IMR-90 (cell line): ENCODE results near the gene S1PR3. TPM values are rescaled to one million over a fixed set of nuclear protein-coding genes. Genes with fewer than 3 reads are reported as not detected.

Source experiments
- ATAC-seq: fragments of 200-7000 bp; cut with Tn5 transposase; 2 replicates; pipeline ENCODE4 v1.9.1; 2020; ENCODE audit warnings: low read depth, mild to moderate bottlenecking, moderate library complexity
- BruUV-seq: library from RNA; stranded (reverse); fragments of 400-500 nt; replicated peaks from 2 replicates; lab custom pipeline; 2021; lab: Mats Ljungman, UMichigan
- CTCF ChIA-PET: fragments of 300-600 bp; formaldehyde crosslinking; extraction: SDS; loops from one replicate; lab custom pipeline; 2021; ENCODE audit warnings: antibody characterized with exemption; lab: Yijun Ruan, JAX
- POLR2A ChIA-PET: fragments of 300-600 bp; sonication (Branson Sonifier 250); formaldehyde crosslinking; loops from one replicate; lab custom pipeline; 2022; ENCODE audit warnings: antibody characterized with exemption; ENCODE audit not compliant: unreplicated experiment; lab: Charles Lee
- DNase-seq: peaks from one replicate; pipeline ENCODE4 v3.0.0; 2013
- H2AFZ ChIP-seq: replicated peaks from 2 replicates; pipeline ENCODE3; 2013; ENCODE audit warnings: low read length, mild to moderate bottlenecking; ENCODE audit not compliant: poor library complexity
- H2AK5ac ChIP-seq: 2 replicates; pipeline ENCODE4 v1.6.1; 2013; ENCODE audit warnings: low read depth, low read length, inconsistent platforms
- H2AK9ac ChIP-seq: replicated peaks from 2 replicates; pipeline ENCODE3; 2013; ENCODE audit warnings: mild to moderate bottlenecking, low read depth, low read length, moderate library complexity; ENCODE audit not compliant: poor library complexity
- H2BK120ac ChIP-seq: 2 replicates; pipeline ENCODE4 v1.6.1; 2013; ENCODE audit warnings: low read depth, low read length, inconsistent platforms
- H2BK15ac ChIP-seq: 3 replicates; pipeline ENCODE4 v1.6.1; 2013; ENCODE audit warnings: low read depth, low read length, inconsistent platforms
- H2BK20ac ChIP-seq: 2 replicates; pipeline ENCODE4 v1.6.1; 2013; ENCODE audit warnings: low read depth, mild to moderate bottlenecking, inconsistent platforms, low read length, moderate library complexity
- H2BK5ac ChIP-seq: 2 replicates; pipeline ENCODE4 v1.6.1; 2013; ENCODE audit warnings: mild to moderate bottlenecking, low read depth, low read length, inconsistent platforms; ENCODE audit not compliant: poor library complexity, severe bottlenecking
- H3K14ac ChIP-seq: replicated peaks from 2 replicates; pipeline ENCODE4 v1.6.1; 2013; ENCODE audit warnings: low read depth, low read length, inconsistent platforms
- H3K18ac ChIP-seq: 2 replicates; pipeline ENCODE4 v1.6.1; 2013; ENCODE audit warnings: low read depth, low read length, control low read depth
- H3K23ac ChIP-seq: 2 replicates; pipeline ENCODE4 v1.6.1; 2013; ENCODE audit warnings: low read depth, low read length, inconsistent platforms
- H3K27ac ChIP-seq: 2 replicates; pipeline ENCODE4 v1.5.1; 2013; ENCODE audit warnings: mild to moderate bottlenecking, control low read depth, low read length; ENCODE audit not compliant: insufficient read depth
- H3K27me3 ChIP-seq: 2 replicates; pipeline ENCODE4 v1.6.1; 2013; ENCODE audit warnings: low read length; ENCODE audit not compliant: control insufficient read depth, insufficient read depth
- H3K36me3 ChIP-seq: 2 replicates; pipeline ENCODE4 v1.6.1; 2013; ENCODE audit warnings: low read length, mixed read lengths; ENCODE audit not compliant: control insufficient read depth, insufficient read depth
- H3K4ac ChIP-seq: 2 replicates; pipeline ENCODE4 v1.6.1; 2013; ENCODE audit warnings: low read depth, low read length, inconsistent platforms
- H3K4me1 ChIP-seq: 2 replicates; pipeline ENCODE4 v1.6.1; 2013; ENCODE audit warnings: low read length, mixed read lengths; ENCODE audit not compliant: control insufficient read depth, insufficient read depth
- H3K4me2 ChIP-seq: 2 replicates; pipeline ENCODE4 v1.6.1; 2013; ENCODE audit warnings: low read depth, mild to moderate bottlenecking, control low read depth, low read length, moderate library complexity
- H3K4me3 ChIP-seq: 2 replicates; pipeline ENCODE4 v1.5.1; 2013; ENCODE audit warnings: low read depth, mild to moderate bottlenecking, control low read depth, low read length, moderate library complexity; ENCODE audit not compliant: insufficient read depth
- H3K56ac ChIP-seq: 2 replicates; pipeline ENCODE4 v1.6.1; 2013; ENCODE audit warnings: low read length, inconsistent platforms; ENCODE audit not compliant: insufficient read depth; ENCODE audit errors: extremely low read depth
- H3K79me1 ChIP-seq, 2 experiments: 2 replicates each; pipeline ENCODE4 v1.6.1; 2013; ENCODE audit warnings: low read length in 2 of 2, inconsistent platforms in 1 of 2, low read depth in 1 of 2
- H3K9ac ChIP-seq: 2 replicates; pipeline ENCODE4 v1.6.1; 2013; ENCODE audit warnings: low read depth, low read length, control low read depth
- H3K9me1 ChIP-seq: 2 replicates; pipeline ENCODE4 v1.6.1; 2013; ENCODE audit warnings: low read length, inconsistent platforms; ENCODE audit not compliant: insufficient read depth
- H3K9me3 ChIP-seq: 2 replicates; pipeline ENCODE4 v1.6.1; 2013; ENCODE audit warnings: low read length; ENCODE audit not compliant: control insufficient read depth, insufficient read depth
- H4K20me1 ChIP-seq: 2 replicates; pipeline ENCODE4 v1.6.1; 2013; ENCODE audit warnings: low read length, inconsistent platforms; ENCODE audit not compliant: insufficient read depth
- H4K5ac ChIP-seq: 2 replicates; pipeline ENCODE4 v1.6.1; 2013; ENCODE audit warnings: mild to moderate bottlenecking, low read depth, low read length, control low read depth
- H4K8ac ChIP-seq, 2 experiments: 2 replicates each; pipeline ENCODE4 v1.6.1; 2013; ENCODE audit warnings: low read depth in 2 of 2, low read length in 2 of 2, control low read depth in 1 of 2, inconsistent platforms in 1 of 2
- H4K91ac ChIP-seq: 2 replicates; pipeline ENCODE4 v1.6.1; 2013; ENCODE audit warnings: low read depth, low read length, inconsistent platforms; ENCODE audit not compliant: insufficient read depth
- MAFK ChIP-seq: IDR thresholded peaks from 2 replicates; pipeline ENCODE4 v1.6.1; 2012; ENCODE audit warnings: low read depth, low read length, improper control_type of control experiment
- NFE2L2 ChIP-seq: fragments of 150-350 bp; IDR thresholded peaks from 2 replicates; pipeline ENCODE4 v1.6.1; 2016; ENCODE audit warnings: low read depth, mild to moderate bottlenecking, low read length
- SMC3 ChIP-seq: fragments of 150-350 bp; IDR thresholded peaks from 2 replicates; pipeline ENCODE4 v1.6.1; 2016; ENCODE audit warnings: low read depth, mild to moderate bottlenecking, antibody characterized with exemption, low read length, moderate library complexity
- WGBS, 2 experiments: methylation state at CpG; one replicate each; pipeline versions ENCODE4 v1.1.5 to v1.1.7; 2013; ENCODE audit warnings: missing lambda C conversion rate in 2 of 2; ENCODE audit not compliant: insufficient read length in 1 of 2; ENCODE audit errors: extremely low coverage in 2 of 2; 5-methylcytosine and 5-hydroxymethylcytosine counted together
- dilution Hi-C: fragments of 300-500 bp; cut with HindIII; formaldehyde crosslinking; loops from one replicate; pipeline ENCODE4 v1.14.3; 2018; ENCODE audit warnings: low sequenced_read_pairs; ENCODE audit not compliant: unreplicated experiment
- in situ Hi-C: fragments of 300-500 bp; cut with MboI; formaldehyde crosslinking; loops from 3 replicates; pipeline ENCODE4 v1.14.3; 2019; ENCODE audit warnings: low sequenced_read_pairs, inconsistent platforms, mixed read lengths
- intact Hi-C: fragments of 100-400 bp; cut with micrococcal nuclease; formaldehyde crosslinking; loops from 2 replicates; pipeline ENCODE4 v1.10.0; 2022
- polyA plus RNA-seq, 3 experiments: library from polyadenylated mRNA; depleted of rRNA; stranded (reverse); fragments of >200 nt; gene quantifications; 2 replicates each; pipeline ENCODE4 v1.2.3, GENCODE V29; 2012; ENCODE audit warnings: low replicate concordance in 1 of 3
- total RNA-seq: library from RNA; depleted of rRNA; stranded (reverse); fragments of >200 nt; gene quantifications from 2 replicates; pipeline ENCODE4 v1.2.3, GENCODE V29; 2012

S1PR3 gene
- total and polyA plus RNA-seq, 2 of the 4 experiments (the other 2 are of a cell fraction) = 28.4 to 28.7 TPM

DNA sequence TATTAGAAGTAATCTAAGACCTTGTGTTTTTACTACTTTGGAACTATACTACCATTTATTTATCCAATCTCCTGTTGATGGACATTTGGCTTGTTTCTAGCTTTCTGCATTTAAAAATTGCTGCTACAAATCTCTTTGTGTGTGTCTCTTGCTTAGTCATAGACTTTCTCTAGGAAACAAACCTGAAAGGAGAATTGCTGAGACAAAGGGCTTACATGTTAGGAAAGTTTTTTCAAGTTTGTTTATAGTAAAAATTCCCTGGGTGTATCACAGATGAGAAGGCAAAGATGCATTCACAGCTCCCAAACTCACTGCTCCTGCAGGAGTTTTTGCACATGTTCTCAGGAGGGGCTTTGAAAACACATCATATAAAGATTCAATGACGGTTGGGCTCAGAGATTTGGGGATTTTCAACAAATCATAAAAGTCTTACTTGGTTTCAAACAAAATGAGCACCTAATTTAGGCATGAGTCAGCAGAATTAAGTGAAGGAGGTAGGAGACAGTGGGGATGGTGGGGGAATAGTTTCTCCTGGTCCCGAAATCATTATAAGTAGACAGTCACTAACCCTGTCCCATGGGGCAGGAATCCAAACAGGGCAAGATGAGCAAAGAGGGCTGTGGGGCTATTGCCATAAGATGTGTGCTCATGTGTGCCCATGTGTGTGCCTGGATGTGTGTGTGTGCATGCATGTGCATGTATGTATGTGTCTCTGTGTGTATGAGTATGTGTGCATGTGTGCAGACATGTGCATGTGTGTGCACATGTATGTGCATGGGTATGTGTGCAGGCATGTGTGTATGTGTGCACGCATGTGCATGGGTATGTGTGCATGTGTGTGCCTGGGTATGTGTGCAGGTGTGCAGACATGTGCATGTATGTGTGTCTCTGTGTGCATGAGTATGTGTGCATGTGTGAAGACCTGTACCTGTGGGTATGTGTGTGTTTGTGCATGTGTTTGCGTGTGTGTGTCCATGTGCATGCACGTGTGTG lies 43.4 kb upstream of the S1PR3 start:
- no peak overlapping the region; the same call in 1 of the 2 replicates for H4K91ac ChIP-seq
- no peak overlapping the region for H3K4me3 ChIP-seq
- 43% methylated on average over 1 of the region's 5 CpGs; no CpG with 5 or more reads in 1 of the 2 experiments for WGBS, 2 experiments
- no peak overlapping the region for H2BK120ac ChIP-seq
- BruUV-seq = no TSS peak
- peak overlapping the region; percentile 9; the same call in 1 of the 2 replicates for H3K4ac ChIP-seq
- in situ Hi-C loops = no loop called here
- H3K14ac ChIP-seq = 0 out of 2 replicates have a peak overlapping the region, but pooled peaks have one; percentile 7
- no peak overlapping the region for H2BK20ac ChIP-seq
- CTCF ChIA-PET = no interaction called here
- peak overlapping the region; percentile 59 for H2AFZ ChIP-seq
- peaks cover 20% of the 10 kb centered on the region for H3K4me1 ChIP-seq
- no peak overlapping the region for H3K9ac ChIP-seq
- intact Hi-C loops = no loop called here
- no peaks in the 10 kb centered on the region for H3K79me1 ChIP-seq
- no peak overlapping the region; the same call in 1 of the 2 replicates for H4K5ac ChIP-seq
- no peak overlapping the region for H3K18ac ChIP-seq
- H4K20me1 ChIP-seq = no peaks in the 10 kb centered on the region; the same call in 1 of the 2 replicates
- H3K9me3 ChIP-seq = no peaks in the 10 kb centered on the region
- H4K8ac ChIP-seq = no peak overlapping the region
- no peak overlapping the region for H2BK5ac ChIP-seq
- no peak overlapping the region for H3K27ac ChIP-seq
- no peak overlapping the region; the same call in 1 of the 2 replicates for H2AK5ac ChIP-seq
- peaks cover 2% of the 10 kb centered on the region; the same call in 1 of the 2 replicates for H3K27me3 ChIP-seq
- H3K9me1 ChIP-seq = peaks cover 19% of the 10 kb centered on the region
- H3K4me2 ChIP-seq = no peak overlapping the region
- DNase-seq = peak; percentile 86
- H2BK15ac ChIP-seq = no peak overlapping the region
- no peak overlapping the region for H3K56ac ChIP-seq
- POLR2A ChIA-PET = no interaction called here
- no peak overlapping the region for H2AK9ac ChIP-seq
- ATAC-seq = peak; percentile 50
- dilution Hi-C loops = no loop called here
- TF ChIP-seq NFE2L2 = peak; percentile 70
- TF ChIP-seq SMC3 = no peak
- TF ChIP-seq MAFK = peak; percentile 93
- H3K36me3 ChIP-seq = no peaks in the 10 kb centered on the region
- no peak overlapping the region for H3K23ac ChIP-seq
